Esophagus squamous epithelium (tissue), 5 donors: ENCODE results near the gene PPIL4. TPM values are rescaled to one million over a fixed set of nuclear protein-coding genes. Genes with fewer than 3 reads are reported as not detected.

Experiments used
- DNase-seq: peaks from one replicate; lab custom pipeline; 2025; lab: John Stamatoyannopoulos, UW
- H3K27ac ChIP-seq, 4 donors: fragments of 200-600 bp; sonication (generic); one replicate each; pipeline ENCODE4 v1.5.1; 2016 to 2019; ENCODE audit warnings: mild to moderate bottlenecking in 1 of 4
- H3K27me3 ChIP-seq, 4 donors: fragments of 200-600 bp; sonication (generic); 1 replicate in 3 of 4; 2 replicates in 1 of 4; pipeline versions ENCODE4 v1.5.1 to v1.6.0; 2017 to 2021; ENCODE audit warnings: antibody characterized with exemption in 1 of 4
- H3K36me3 ChIP-seq, 3 donors: fragments of 200-600 bp; sonication (generic); one replicate each; pipeline ENCODE4 v1.5.1; 2016 to 2019
- H3K4me1 ChIP-seq, 3 donors: fragments of 200-600 bp; sonication (generic); one replicate each; pipeline ENCODE4 v1.5.1; 2017 to 2019
- H3K4me3 ChIP-seq, 4 donors: fragments of 200-600 bp; sonication (generic); 1 replicate in 3 of 4; 2 replicates in 1 of 4; pipeline ENCODE4 v1.5.1; 2016 to 2019; ENCODE audit warnings: mild to moderate bottlenecking in 2 of 4, moderate library complexity in 1 of 4
- H3K9me3 ChIP-seq, 3 donors: fragments of 200-600 bp; sonication (generic); one replicate each; pipeline ENCODE4 v1.5.1; 2016 to 2019
- CTCF ChIP-seq, 6 experiments: fragments of 450-650 bp in 4 of 6; fragments of 200-600 bp in 2 of 6; sonication (generic) in 2 of 6; IDR thresholded peaks; one replicate each; pipeline ENCODE4 v1.5.1; 2016 to 2019; ENCODE audit warnings: antibody characterized with exemption in 6 of 6, mild to moderate bottlenecking in 4 of 6, moderate library complexity in 4 of 6
- POLR2A ChIP-seq, 4 donors: fragments of 450-650 bp; IDR thresholded peaks; one replicate each; pipeline ENCODE4 v1.6.1; 2017; ENCODE audit warnings: antibody characterized with exemption in 4 of 4, mild to moderate bottlenecking in 4 of 4, moderate library complexity in 3 of 4
- WGBS, 2 donors: methylation state at CpG; one replicate each; pipeline ENCODE4 v1.1.5; 2018; 5-methylcytosine and 5-hydroxymethylcytosine counted together
- intact Hi-C: fragments of 100-400 bp; cut with DNase I; formaldehyde crosslinking; loops from one replicate; pipeline ENCODE4 v1.15.0; 2022
- total RNA-seq, 4 donors: library from RNA; depleted of rRNA; stranded (reverse); fragments of >200 nt; gene quantifications; one replicate each; pipeline ENCODE4 v1.1.0, GENCODE V29; 2016
- donor health status: DM: yes; HTN: yes; CAD: no.

PPIL4 gene
- total RNA-seq, 4 donors from 2014 or later = 9.4 to 25.2 (median 16.2) TPM

DNA sequence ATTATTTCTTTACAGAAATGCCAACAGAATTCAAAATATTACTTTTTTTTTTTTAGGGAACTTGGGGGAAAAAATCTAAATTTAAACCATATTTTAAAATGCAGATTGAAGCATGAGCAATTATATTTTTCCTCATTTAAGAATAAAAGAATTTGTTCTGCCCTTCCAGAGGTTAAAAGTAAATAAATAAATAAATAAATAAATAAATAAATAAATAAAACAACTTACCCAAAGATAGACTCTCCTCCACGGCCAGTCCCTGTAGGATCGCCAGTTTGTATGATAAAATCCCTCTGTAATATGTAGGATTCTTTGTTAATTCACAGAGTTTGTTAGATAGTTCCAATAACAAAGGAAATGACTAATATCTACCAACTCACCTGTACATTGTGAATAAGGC lies 4.7 kb downstream of the PPIL4 start:
- H3K27me3 ChIP-seq = no peaks in the 10 kb centered on the region
- H3K4me1 ChIP-seq = peaks cover 0 to 39% (median 23%) of the 10 kb centered on the region in 3 donors
- H3K4me3 ChIP-seq = no peak overlapping the region
- no peak overlapping the region for H3K27ac ChIP-seq
- peaks cover 0 to 53% (median 17%) of the 10 kb centered on the region in 3 donors for H3K36me3 ChIP-seq
- intact Hi-C loops = no loop called here
- WGBS, 2 donors = 67 to 84% methylated on average over 2 of the region's 2 CpGs
- no peak for TF ChIP-seq POLR2A (IDR thresholded peaks at IDR 0.05)
- H3K9me3 ChIP-seq = no peaks in the 10 kb centered on the region
- no peak for DNase-seq

DNA sequence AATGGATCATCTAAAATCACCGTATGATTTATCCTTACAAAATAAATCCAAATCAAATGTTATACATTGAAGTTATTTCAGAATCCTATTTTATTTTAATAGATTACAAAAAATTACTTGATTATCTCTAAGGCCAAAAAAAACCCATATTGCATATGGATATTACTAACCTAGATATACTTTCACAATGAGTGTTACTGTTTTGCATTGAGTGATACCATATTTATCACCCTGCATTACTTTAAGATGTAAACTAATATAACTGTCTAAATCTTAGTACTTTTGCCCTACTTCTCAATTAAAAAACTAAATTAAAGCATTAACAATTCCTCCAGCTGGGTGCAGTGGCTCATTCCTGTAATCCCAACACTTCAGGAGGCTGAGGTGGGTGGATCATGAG lies 11.1 kb downstream of the PPIL4 start:
- Histone ChIP-seq H3K9me3 (no peaks in the 10 kb centered on the region), H3K4me3 (no peak overlapping the region), H3K27me3 (no peaks in the 10 kb centered on the region), H3K27ac (no peak overlapping the region), H3K4me1 (no peaks in the 10 kb centered on the region), H3K36me3 (peaks cover 0 to 100% (median 50%) of the 10 kb centered on the region in 3 donors)
- 85 to 96% methylated on average over 1 of the region's 1 CpG for WGBS, 2 donors
- TF ChIP-seq POLR2A (IDR thresholded peaks at IDR 0.05) (no peak), CTCF (IDR thresholded peaks at IDR 0.05) (no peak)
- intact Hi-C loops = no loop called here
- DNase-seq = no peak

DNA sequence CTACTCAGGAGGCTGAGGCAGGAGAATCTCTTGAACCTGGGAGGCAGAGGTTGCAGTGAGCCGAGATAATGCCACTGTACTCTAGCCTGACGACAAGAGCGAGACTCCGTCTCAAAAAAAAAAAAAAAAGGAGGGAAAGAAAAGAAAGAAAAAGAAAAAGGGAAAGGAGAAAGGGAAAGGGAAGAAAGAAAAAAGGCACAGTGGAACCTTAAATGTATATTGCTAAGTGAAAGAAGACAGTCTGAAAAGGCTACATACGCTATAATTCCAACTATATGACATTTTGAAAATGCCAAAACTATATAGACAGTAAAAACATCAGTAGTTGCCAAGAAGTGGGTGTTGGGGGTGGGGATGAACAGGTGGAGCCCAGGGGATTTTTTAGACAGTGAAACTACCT lies 16.2 kb downstream of the PPIL4 start:
- H3K9me3 ChIP-seq = no peaks in the 10 kb centered on the region
- TF ChIP-seq POLR2A (IDR thresholded peaks at IDR 0.05) = no peak
- TF ChIP-seq CTCF (IDR thresholded peaks at IDR 0.05) = no peak
- DNase-seq = no peak
- H3K4me3 ChIP-seq = no peak overlapping the region
- intact Hi-C loops = no loop called here
- no peak overlapping the region for H3K27ac ChIP-seq
- peaks cover 0 to 100% (median 44%) of the 10 kb centered on the region in 3 donors for H3K36me3 ChIP-seq
- H3K27me3 ChIP-seq = no peaks in the 10 kb centered on the region
- WGBS, 2 donors = 94 to 95% methylated on average over 5 of the region's 5 CpGs
- H3K4me1 ChIP-seq = no peaks in the 10 kb centered on the region

- WGBS, 2 donors = 80 to 100% methylated on average over 1 of the region's 1 CpG
- intact Hi-C loops = loop anchor here (10.0 kb wide), 1 partner anchor 81 kb away; no protein-coding TSS in a partner anchor
These were observed 30.3 kb downstream of the PPIL4 start for GRCh38 chr6:149515494-149515893.

DNA sequence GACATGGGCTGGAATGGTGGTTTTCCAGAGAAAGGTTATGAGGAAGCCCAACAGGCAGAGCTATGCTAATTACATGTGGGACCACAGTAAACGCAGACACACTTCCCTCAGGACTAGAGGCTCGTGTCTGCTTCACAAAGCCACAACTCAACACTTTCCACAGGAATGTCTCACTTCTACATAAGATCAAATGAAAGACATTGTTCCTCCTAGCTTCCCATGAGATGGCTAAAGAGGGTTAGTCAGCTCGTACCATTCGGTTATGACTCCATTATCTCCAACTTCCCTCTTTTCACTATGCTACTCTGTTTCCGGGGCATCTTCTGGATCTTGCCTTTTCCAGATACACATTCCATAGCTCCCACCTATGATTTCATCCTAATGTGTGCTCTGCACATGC lies 31.9 kb downstream of the PPIL4 start:
- H3K4me3 ChIP-seq = no peak overlapping the region
- TF ChIP-seq CTCF (IDR thresholded peaks at IDR 0.05) (no peak), POLR2A (IDR thresholded peaks at IDR 0.05) (no peak)
- no peak overlapping the region for H3K27ac ChIP-seq
- no peaks in the 10 kb centered on the region for H3K9me3 ChIP-seq
- H3K27me3 ChIP-seq = no peaks in the 10 kb centered on the region
- no peak for DNase-seq
- H3K4me1 ChIP-seq = peaks cover 0 to 7% (median 0%) of the 10 kb centered on the region in 3 donors
- WGBS, 2 donors = 77 to 81% methylated on average over 5 of the region's 5 CpGs
- intact Hi-C loops = loop anchor here (10.0 kb wide), 1 partner anchor 79 kb away; no protein-coding TSS in a partner anchor
- H3K36me3 ChIP-seq = peaks cover 0 to 92% (median 16%) of the 10 kb centered on the region in 3 donors

More at GRCh38 chr6:149515494-149515893, 30.3 kb downstream of the PPIL4 start:
- Histone ChIP-seq H3K4me1 (peaks cover 0 to 7% (median 0%) of the 10 kb centered on the region in 3 donors), H3K27me3 (no peaks in the 10 kb centered on the region), H3K36me3 (peaks cover 0 to 93% (median 17%) of the 10 kb centered on the region in 3 donors), H3K4me3 (no peak overlapping the region), H3K9me3 (no peaks in the 10 kb centered on the region), H3K27ac (no peak overlapping the region)
- DNase-seq = no peak
- TF ChIP-seq CTCF (IDR thresholded peaks at IDR 0.05) = no peak
- TF ChIP-seq POLR2A (IDR thresholded peaks at IDR 0.05) = no peak
